ENCODE data around the gene SCYGR5. TPM values are rescaled to one million over a fixed set of nuclear protein-coding genes. Genes with fewer than 3 reads are reported as not detected.
"Not testable (repeated sequence)": the region's sequence is repeated elsewhere in the genome, so short reads cannot be mapped to it uniquely, and the experiment has no call there.

The SCYGR5 gene
- total RNA-seq, 2 experiments from 2014 or later = not detected

- Mint-ChIP-seq H3K9me3 (no peaks in the 10 kb centered on the region), H3K36me3 (ENCODE audit: low read depth) (no peaks in the 10 kb centered on the region), H3K27ac (no peak overlapping the region), H3K4me3 (no peak overlapping the region), H3K4me1 (ENCODE audit: low read depth) (peaks cover 4% of the 10 kb centered on the region), H3K27me3 (ENCODE audit: low read depth) (peaks cover 3% of the 10 kb centered on the region)
- no peak for DNase-seq
- CTCF ChIA-PET = no interaction called here
- intact Hi-C loops (cut with micrococcal nuclease) = no loop called here
Measured at GRCh38 chr2:227653419-227653818, 13.2 kb upstream of the SCYGR5 start.

GRCh38 chr2:227654426-227654825, 12.2 kb upstream of the SCYGR5 start:
- DNase-seq = no peak
- Mint-ChIP-seq H3K27me3 (ENCODE audit: low read depth) (peaks cover 3% of the 10 kb centered on the region), H3K27ac (no peak overlapping the region), H3K4me1 (ENCODE audit: low read depth) (peaks cover 4% of the 10 kb centered on the region), H3K9me3 (no peaks in the 10 kb centered on the region), H3K4me3 (no peak overlapping the region), H3K36me3 (ENCODE audit: low read depth) (no peaks in the 10 kb centered on the region)
- intact Hi-C loops (cut with micrococcal nuclease) = no loop called here
- CTCF ChIA-PET = no interaction called here

GRCh38 chr2:227655454-227655853, 11.2 kb upstream of the SCYGR5 start:
- Mint-ChIP-seq H3K27ac (no peak overlapping the region), H3K27me3 (ENCODE audit: low read depth) (peaks cover 3% of the 10 kb centered on the region), H3K36me3 (ENCODE audit: low read depth) (no peaks in the 10 kb centered on the region), H3K4me1 (ENCODE audit: low read depth) (peaks cover 4% of the 10 kb centered on the region), H3K9me3 (no peaks in the 10 kb centered on the region), H3K4me3 (no peak overlapping the region)
- peak; percentile 14 for DNase-seq
- CTCF ChIA-PET = no interaction called here
- intact Hi-C loops (cut with micrococcal nuclease) = no loop called here

- Mint-ChIP-seq H3K27me3 (ENCODE audit: low read depth) (peaks cover 3% of the 10 kb centered on the region), H3K4me1 (ENCODE audit: low read depth) (peaks cover 4% of the 10 kb centered on the region), H3K9me3 (no peaks in the 10 kb centered on the region), H3K36me3 (ENCODE audit: low read depth) (no peaks in the 10 kb centered on the region), H3K4me3 (no peak overlapping the region), H3K27ac (no peak overlapping the region)
- CTCF ChIA-PET = interaction anchor here (0.7 to 3.6 kb wide), 20 partner anchors 11 to 527 kb away, joined by 3 to 50 read pairs (median 5); no protein-coding TSS in a partner anchor
- intact Hi-C loops (cut with micrococcal nuclease) = no loop called here
- DNase-seq = no peak
Measured at GRCh38 chr2:227657199-227657845, 9.3 kb upstream of the SCYGR5 start.

GRCh38 chr2:227661025-227661649, 5.5 kb upstream of the SCYGR5 start:
- intact Hi-C loops (cut with micrococcal nuclease) = no loop called here
- H3K4me1 Mint-ChIP-seq (ENCODE audit: low read depth) = no peaks in the 10 kb centered on the region
- DNase-seq = no peak
- peaks cover 3% of the 10 kb centered on the region for H3K27me3 Mint-ChIP-seq (ENCODE audit: low read depth)
- H3K36me3 Mint-ChIP-seq (ENCODE audit: low read depth) = no peaks in the 10 kb centered on the region
- CTCF ChIA-PET = no interaction called here
- no peak overlapping the region for H3K27ac Mint-ChIP-seq
- no peak overlapping the region for H3K4me3 Mint-ChIP-seq
- no peaks in the 10 kb centered on the region for H3K9me3 Mint-ChIP-seq

- CTCF ChIA-PET = interaction anchor here (0.6 kb wide), 1 partner anchor 14 kb away, joined by 4 read pairs; no protein-coding TSS in a partner anchor
- no peaks in the 10 kb centered on the region for H3K36me3 Mint-ChIP-seq (ENCODE audit: low read depth)
- H3K4me1 Mint-ChIP-seq (ENCODE audit: low read depth) = no peaks in the 10 kb centered on the region
- H3K9me3 Mint-ChIP-seq = no peaks in the 10 kb centered on the region
- H3K4me3 Mint-ChIP-seq = no peak overlapping the region
- peaks cover 3% of the 10 kb centered on the region for H3K27me3 Mint-ChIP-seq (ENCODE audit: low read depth)
- no peak overlapping the region for H3K27ac Mint-ChIP-seq
- no peak for DNase-seq
- intact Hi-C loops (cut with micrococcal nuclease) = no loop called here
Measured at GRCh38 chr2:227661827-227662226, 4.8 kb upstream of the SCYGR5 start.

GRCh38 chr2:227665189-227665940, 1.2 kb upstream of the SCYGR5 start:
- no peaks in the 10 kb centered on the region for H3K27me3 Mint-ChIP-seq (ENCODE audit: low read depth)
- no peaks in the 10 kb centered on the region for H3K36me3 Mint-ChIP-seq (ENCODE audit: low read depth)
- DNase-seq = no peak
- no peaks in the 10 kb centered on the region for H3K4me1 Mint-ChIP-seq (ENCODE audit: low read depth)
- H3K27ac Mint-ChIP-seq = no peak overlapping the region
- intact Hi-C loops (cut with micrococcal nuclease) = no loop called here
- no peak overlapping the region for H3K4me3 Mint-ChIP-seq
- CTCF ChIA-PET = interaction anchor here (0.7 kb wide), 2 partner anchors 7 to 91 kb away, joined by 3 to 5 read pairs; no protein-coding TSS in a partner anchor
- H3K9me3 Mint-ChIP-seq = no peaks in the 10 kb centered on the region

- intact Hi-C loops (cut with micrococcal nuclease) = no loop called here
- CTCF ChIA-PET = interaction anchor here (0.6 kb wide), 1 partner anchor 638 kb away, joined by 3 read pairs; no protein-coding TSS in a partner anchor
- no peak overlapping the region for H3K27ac Mint-ChIP-seq
- no peak for DNase-seq
- H3K4me1 Mint-ChIP-seq (ENCODE audit: low read depth) = no peaks in the 10 kb centered on the region
- H3K36me3 Mint-ChIP-seq (ENCODE audit: low read depth) = no peaks in the 10 kb centered on the region
- H3K4me3 Mint-ChIP-seq = no peak overlapping the region
- no peaks in the 10 kb centered on the region for H3K9me3 Mint-ChIP-seq
- peaks cover 4% of the 10 kb centered on the region for H3K27me3 Mint-ChIP-seq (ENCODE audit: low read depth)
Measured at GRCh38 chr2:227671170-227671905, 4.7 kb downstream of the SCYGR5 start.

- H3K36me3 Mint-ChIP-seq (ENCODE audit: low read depth); H3K4me3 Mint-ChIP-seq; CTCF ChIA-PET; H3K4me1 Mint-ChIP-seq (ENCODE audit: low read depth); H3K27ac Mint-ChIP-seq; DNase-seq; H3K9me3 Mint-ChIP-seq; intact Hi-C loops (cut with micrococcal nuclease); H3K27me3 Mint-ChIP-seq (ENCODE audit: low read depth): not testable (repeated sequence)
Measured at GRCh38 chr2:227673620-227674019, 7.0 kb downstream of the SCYGR5 start.

GRCh38 chr2:227674485-227674884, 7.9 kb downstream of the SCYGR5 start:
- H3K4me1 Mint-ChIP-seq (ENCODE audit: low read depth) = no peaks in the 10 kb centered on the region
- CTCF ChIA-PET = interaction anchor here (0.6 to 0.9 kb wide), 2 partner anchors 16 to 441 kb away, joined by 4 to 6 read pairs; no protein-coding TSS in a partner anchor
- H3K27ac Mint-ChIP-seq = no peak overlapping the region
- no peaks in the 10 kb centered on the region for H3K9me3 Mint-ChIP-seq
- no peak for DNase-seq
- peaks cover 4% of the 10 kb centered on the region for H3K27me3 Mint-ChIP-seq (ENCODE audit: low read depth)
- no peaks in the 10 kb centered on the region for H3K36me3 Mint-ChIP-seq (ENCODE audit: low read depth)
- intact Hi-C loops (cut with micrococcal nuclease) = no loop called here
- no peak overlapping the region for H3K4me3 Mint-ChIP-seq

GRCh38 chr2:227677928-227678327, 11.3 kb downstream of the SCYGR5 start:
- intact Hi-C loops (cut with micrococcal nuclease) = no loop called here
- H3K9me3 Mint-ChIP-seq = no peaks in the 10 kb centered on the region
- no peak for DNase-seq
- H3K27me3 Mint-ChIP-seq (ENCODE audit: low read depth) = peaks cover 4% of the 10 kb centered on the region
- no peak overlapping the region for H3K27ac Mint-ChIP-seq
- CTCF ChIA-PET = no interaction called here
- H3K4me3 Mint-ChIP-seq = no peak overlapping the region
- no peaks in the 10 kb centered on the region for H3K4me1 Mint-ChIP-seq (ENCODE audit: low read depth)
- no peaks in the 10 kb centered on the region for H3K36me3 Mint-ChIP-seq (ENCODE audit: low read depth)

- Mint-ChIP-seq H3K9me3 (no peaks in the 10 kb centered on the region), H3K4me1 (ENCODE audit: low read depth) (no peaks in the 10 kb centered on the region), H3K27ac (no peak overlapping the region), H3K36me3 (ENCODE audit: low read depth) (no peaks in the 10 kb centered on the region), H3K27me3 (ENCODE audit: low read depth) (peaks cover 11% of the 10 kb centered on the region), H3K4me3 (no peak overlapping the region)
- intact Hi-C loops (cut with micrococcal nuclease) = no loop called here
- no peak for DNase-seq
- CTCF ChIA-PET = no interaction called here
Measured at GRCh38 chr2:227684258-227684657, 17.7 kb downstream of the SCYGR5 start.
